Measurements from ENCODE around the gene KCNK2. TPM values are rescaled to one million over a fixed set of nuclear protein-coding genes. Genes with fewer than 3 reads are reported as not detected.

KCNK2 gene
- total RNA-seq, 1 donor from 2014 or later: 0.26 TPM

GRCh38 chr1:215119719-215120365 is 37.3 kb downstream of the KCNK2 start:
- Histone ChIP-seq H3K9me3 (no peaks in the 10 kb centered on the region), H3K4me1 (no peaks in the 10 kb centered on the region), H3K36me3 (no peaks in the 10 kb centered on the region), H3K27me3 (no peaks in the 10 kb centered on the region), H3K27ac (no peak overlapping the region), H3K4me3 (no peak overlapping the region)
- DNase-seq (no peak), ATAC-seq (no peak)
- intact Hi-C loops (cut with DNase I): no loop called here
- TF ChIP-seq CTCF (IDR thresholded peaks at IDR 0.05): no peak

- no peaks in the 10 kb centered on the region for H3K4me1 ChIP-seq
- no peak overlapping the region for H3K4me3 ChIP-seq
- no peaks in the 10 kb centered on the region for H3K9me3 ChIP-seq
- H3K27ac ChIP-seq: no peak overlapping the region
- H3K27me3 ChIP-seq: no peaks in the 10 kb centered on the region
- ATAC-seq: no peak
- no peak for TF ChIP-seq CTCF (IDR thresholded peaks at IDR 0.05)
- intact Hi-C loops (cut with DNase I): no loop called here
- no peak for DNase-seq
- no peaks in the 10 kb centered on the region for H3K36me3 ChIP-seq
Measured at GRCh38 chr1:215128504-215128903, 46.0 kb downstream of the KCNK2 start.

DNA sequence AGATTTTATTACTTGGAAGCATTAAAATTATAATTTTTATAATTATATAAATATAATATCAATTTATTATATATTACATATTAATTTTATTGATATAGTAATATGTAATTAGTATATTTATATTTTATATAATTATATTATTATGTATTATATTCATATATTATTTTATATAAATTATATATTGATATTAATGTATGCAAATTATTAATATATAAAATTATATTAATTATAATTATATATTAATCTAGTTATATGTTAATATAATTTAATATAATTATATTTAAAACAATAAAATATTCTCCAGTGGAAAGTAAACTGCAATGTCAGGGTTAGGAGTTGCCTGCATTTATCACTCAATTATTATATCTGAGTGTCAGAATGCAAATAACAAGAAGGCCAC is 48.8 kb downstream of the KCNK2 start:
- H3K36me3 ChIP-seq: no peaks in the 10 kb centered on the region
- no peak overlapping the region for H3K4me3 ChIP-seq
- no peaks in the 10 kb centered on the region for H3K4me1 ChIP-seq
- ATAC-seq (no peak), DNase-seq (no peak)
- no peak overlapping the region for H3K27ac ChIP-seq
- intact Hi-C loops (cut with DNase I): no loop called here
- TF ChIP-seq CTCF (IDR thresholded peaks at IDR 0.05): no peak
- H3K9me3 ChIP-seq: no peaks in the 10 kb centered on the region
- H3K27me3 ChIP-seq: no peaks in the 10 kb centered on the region

DNA sequence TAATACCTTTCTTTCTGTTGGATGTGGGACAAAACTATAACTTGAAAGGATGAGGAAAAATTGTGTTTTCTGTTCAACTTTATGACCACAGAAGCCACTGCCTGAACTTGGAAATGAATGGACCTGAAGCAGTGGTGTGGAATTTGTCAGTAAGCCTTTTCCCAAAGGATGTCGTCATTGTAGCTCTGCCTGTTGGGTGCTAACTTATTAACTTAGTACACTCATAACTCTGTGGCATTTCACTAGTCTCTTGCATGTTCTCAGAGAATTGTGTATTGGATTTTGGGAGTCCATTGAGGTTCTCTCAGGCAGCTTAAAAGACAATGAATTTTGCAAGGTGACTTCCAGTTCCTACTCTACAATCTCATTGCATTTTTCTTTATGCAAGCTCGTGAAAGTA is 49.6 kb downstream of the KCNK2 start:
- Histone ChIP-seq H3K4me3 (no peak overlapping the region), H3K27ac (no peak overlapping the region), H3K27me3 (no peaks in the 10 kb centered on the region), H3K36me3 (no peaks in the 10 kb centered on the region), H3K9me3 (no peaks in the 10 kb centered on the region), H3K4me1 (no peaks in the 10 kb centered on the region)
- no peak for TF ChIP-seq CTCF (IDR thresholded peaks at IDR 0.05)
- no peak for DNase-seq
- intact Hi-C loops (cut with DNase I): no loop called here
- ATAC-seq: no peak

GRCh38 chr1:215133532-215133931 is 51.0 kb downstream of the KCNK2 start:
- no peaks in the 10 kb centered on the region for H3K27me3 ChIP-seq
- no peaks in the 10 kb centered on the region for H3K9me3 ChIP-seq
- no peaks in the 10 kb centered on the region for H3K36me3 ChIP-seq
- intact Hi-C loops (cut with DNase I): no loop called here
- no peak overlapping the region for H3K27ac ChIP-seq
- DNase-seq (no peak), ATAC-seq (no peak)
- H3K4me1 ChIP-seq: no peaks in the 10 kb centered on the region
- no peak for TF ChIP-seq CTCF (IDR thresholded peaks at IDR 0.05)
- no peak overlapping the region for H3K4me3 ChIP-seq

GRCh38 chr1:215137985-215138384 is 55.4 kb downstream of the KCNK2 start:
- no peak for TF ChIP-seq CTCF (IDR thresholded peaks at IDR 0.05)
- Histone ChIP-seq H3K9me3 (no peaks in the 10 kb centered on the region), H3K27me3 (no peaks in the 10 kb centered on the region), H3K36me3 (no peaks in the 10 kb centered on the region), H3K4me1 (no peaks in the 10 kb centered on the region), H3K27ac (no peak overlapping the region), H3K4me3 (no peak overlapping the region)
- intact Hi-C loops (cut with DNase I): no loop called here
- DNase-seq (no peak), ATAC-seq (no peak)
